GM12873 (cell line): ENCODE results near the gene TLCD1.

Experiments
- TF ChIP-seq, protein P1 (sequence below): IDR thresholded peaks from 2 replicates; pipeline ENCODE4 v1.5.1; 2012; ENCODE audit warnings: low read depth, mild to moderate bottlenecking, moderate library complexity, low read length, control low read depth; ENCODE audit not compliant: insufficient read depth; ENCODE audit errors: missing control alignments

TLCD1 gene

DNA sequence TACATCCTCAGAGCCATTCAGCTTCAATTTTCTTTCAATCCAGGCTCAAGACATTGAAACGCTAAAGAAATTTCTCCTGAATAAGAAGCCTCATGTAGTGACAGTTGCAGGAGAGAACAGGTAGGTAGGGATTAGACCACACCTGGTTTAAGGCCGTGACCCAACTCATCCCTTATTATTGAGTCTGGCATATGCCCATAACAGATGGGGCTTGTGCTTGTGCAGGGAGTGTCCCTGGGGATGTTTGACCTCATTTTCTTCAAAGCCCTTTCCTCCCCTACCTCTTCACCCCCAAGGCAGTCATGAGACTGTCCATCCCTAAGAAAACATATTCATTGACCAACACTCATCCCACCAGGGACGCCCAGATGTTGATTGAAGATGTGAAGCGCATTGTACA, 39.7 kb downstream of the TLCD1 start:
- TF ChIP-seq, protein P1, sequence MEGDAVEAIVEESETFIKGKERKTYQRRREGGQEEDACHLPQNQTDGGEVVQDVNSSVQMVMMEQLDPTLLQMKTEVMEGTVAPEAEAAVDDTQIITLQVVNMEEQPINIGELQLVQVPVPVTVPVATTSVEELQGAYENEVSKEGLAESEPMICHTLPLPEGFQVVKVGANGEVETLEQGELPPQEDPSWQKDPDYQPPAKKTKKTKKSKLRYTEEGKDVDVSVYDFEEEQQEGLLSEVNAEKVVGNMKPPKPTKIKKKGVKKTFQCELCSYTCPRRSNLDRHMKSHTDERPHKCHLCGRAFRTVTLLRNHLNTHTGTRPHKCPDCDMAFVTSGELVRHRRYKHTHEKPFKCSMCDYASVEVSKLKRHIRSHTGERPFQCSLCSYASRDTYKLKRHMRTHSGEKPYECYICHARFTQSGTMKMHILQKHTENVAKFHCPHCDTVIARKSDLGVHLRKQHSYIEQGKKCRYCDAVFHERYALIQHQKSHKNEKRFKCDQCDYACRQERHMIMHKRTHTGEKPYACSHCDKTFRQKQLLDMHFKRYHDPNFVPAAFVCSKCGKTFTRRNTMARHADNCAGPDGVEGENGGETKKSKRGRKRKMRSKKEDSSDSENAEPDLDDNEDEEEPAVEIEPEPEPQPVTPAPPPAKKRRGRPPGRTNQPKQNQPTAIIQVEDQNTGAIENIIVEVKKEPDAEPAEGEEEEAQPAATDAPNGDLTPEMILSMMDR: no peak

DNA sequence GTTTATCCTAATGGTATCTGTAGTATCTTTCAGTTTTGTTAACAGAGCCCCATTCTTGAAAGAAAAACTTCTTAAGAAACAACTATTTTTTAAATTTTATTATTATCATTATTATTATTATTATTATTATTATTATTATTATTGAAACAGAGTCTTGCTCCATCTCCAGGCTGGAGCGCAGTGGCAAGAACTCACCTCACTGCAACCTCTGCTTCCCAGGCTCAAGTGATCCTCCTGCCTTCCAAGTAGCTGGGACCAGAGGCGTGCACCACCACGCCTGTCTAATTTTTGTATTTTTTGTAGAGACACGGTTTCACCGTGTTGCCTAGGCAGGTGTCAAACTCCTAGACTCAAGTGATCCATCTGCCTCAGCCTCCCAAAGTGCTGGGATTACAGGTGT, 40.7 kb downstream of the TLCD1 start:
- TF ChIP-seq, protein P1: no peak

DNA sequence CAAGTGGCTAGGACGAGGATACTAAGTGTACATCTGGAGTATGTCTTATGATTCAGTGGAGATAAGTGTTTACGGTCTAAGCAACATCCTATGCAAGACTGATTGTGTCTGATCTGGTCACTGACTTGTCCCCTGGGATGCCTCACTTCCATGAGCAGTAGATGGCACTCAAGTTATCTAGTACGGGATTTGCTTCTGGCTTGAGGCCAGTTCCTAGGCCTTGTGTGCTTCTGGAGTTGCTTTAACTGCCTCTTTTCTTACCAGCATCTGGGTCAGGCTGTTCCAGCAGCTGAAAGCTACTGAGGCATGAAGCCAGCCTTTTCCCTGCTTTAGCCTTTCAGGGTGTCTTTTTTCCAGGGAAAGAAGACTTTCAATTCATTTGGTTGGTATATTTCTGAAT, 41.1 kb downstream of the TLCD1 start:
- TF ChIP-seq, protein P1: no peak

DNA sequence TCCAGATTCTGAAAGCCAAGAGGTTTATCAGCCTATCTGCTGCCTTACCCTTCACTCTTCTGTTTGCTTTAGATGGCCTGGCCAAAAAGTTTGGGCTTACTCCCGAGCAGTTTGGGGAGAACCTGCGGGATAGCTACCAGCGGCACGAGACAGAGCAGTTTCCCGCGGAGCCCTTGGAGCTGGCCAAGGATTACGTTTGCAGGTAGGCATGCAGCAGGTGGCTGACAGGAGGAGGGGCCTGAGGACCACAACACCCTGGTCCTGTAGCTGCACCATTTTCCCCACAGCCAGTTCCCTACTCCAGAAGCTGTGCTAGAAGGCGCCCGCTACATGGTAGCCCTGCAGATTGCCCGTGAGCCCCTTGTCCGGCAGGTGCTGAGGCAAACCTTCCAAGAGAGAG, 43.4 kb downstream of the TLCD1 start:
- TF ChIP-seq, protein P1: no peak

DNA sequence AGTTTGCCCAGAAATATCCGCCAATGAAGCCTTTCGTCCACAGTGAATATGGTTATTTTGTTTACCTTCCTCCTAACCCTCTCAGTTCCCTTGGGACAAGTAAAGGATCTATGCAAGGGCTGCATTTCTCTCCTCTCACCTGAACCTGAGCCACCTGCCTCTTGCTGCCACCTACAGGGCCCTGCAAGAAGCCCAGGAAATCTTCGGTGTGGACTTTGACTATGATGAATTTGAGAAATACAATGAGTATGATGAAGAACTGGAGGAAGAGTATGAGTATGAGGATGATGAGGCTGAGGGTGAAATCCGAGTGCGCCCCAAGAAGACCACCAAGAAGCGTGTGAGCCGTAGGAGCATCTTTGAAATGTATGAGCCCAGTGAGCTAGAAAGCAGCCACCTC, 50.1 kb downstream of the TLCD1 start:
- TF ChIP-seq, protein P1: peak; percentile 52

DNA sequence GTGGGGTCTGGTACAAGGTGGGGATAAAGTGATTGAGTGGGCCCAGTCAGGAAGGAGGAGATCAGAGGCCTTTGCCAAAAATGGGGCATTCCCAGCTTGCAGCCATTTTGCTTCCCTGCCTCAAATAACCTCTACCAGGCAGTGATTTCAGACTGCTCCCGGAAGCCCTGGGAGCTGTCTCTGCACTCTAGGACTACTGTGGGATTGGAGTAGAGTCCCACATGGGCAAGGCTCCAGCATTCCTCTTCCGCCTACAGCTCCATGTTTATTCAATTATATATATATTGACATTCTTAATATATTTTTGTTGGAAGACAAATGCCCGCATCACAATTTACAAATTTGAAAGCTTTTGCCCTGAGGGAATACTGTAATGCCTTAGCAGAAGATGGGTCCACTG, 50.5 kb downstream of the TLCD1 start:
- TF ChIP-seq, protein P1: no peak
